CD4-positive, alpha-beta T cell treated with Interleukin-17A for 4 hours (primary cell): ENCODE results near the gene ZRSR2.

ENCODE experiments used
- DNase-seq: peaks from one replicate; pipeline ENCODE4 v3.0.0-alpha.2; 2020; ENCODE audit warnings: mixed read lengths

The ZRSR2 gene

DNA sequence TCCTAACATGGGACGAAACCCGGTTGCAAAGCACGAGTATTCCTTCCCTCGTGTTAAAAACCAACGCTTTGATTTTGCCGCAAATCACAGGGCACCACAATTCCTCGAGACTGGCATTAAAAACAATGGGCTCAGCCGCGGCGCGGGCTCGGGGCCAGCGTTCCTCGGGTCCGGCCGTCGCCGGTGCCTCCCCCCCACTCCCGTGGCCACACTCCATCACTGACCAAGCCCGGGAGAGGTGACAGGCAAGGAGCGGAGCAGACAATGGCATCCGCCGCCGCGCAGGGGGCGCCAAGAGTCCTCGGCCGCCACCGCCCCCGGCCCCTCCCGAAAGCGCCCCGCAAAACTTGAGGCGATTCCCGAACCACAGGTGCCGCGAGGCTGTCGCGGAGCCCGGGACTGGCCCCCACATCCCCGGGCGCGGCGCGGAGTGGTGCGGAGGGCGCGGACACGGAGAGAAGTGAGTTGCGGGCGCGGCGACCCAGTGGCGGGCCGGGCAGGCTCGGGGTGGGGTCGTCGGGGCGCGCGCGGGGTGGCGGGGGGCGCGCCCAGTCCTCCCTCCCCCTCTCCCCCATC is 63.9 kb downstream of the ZRSR2 start:
- peak; percentile 63 for DNase-seq

DNA sequence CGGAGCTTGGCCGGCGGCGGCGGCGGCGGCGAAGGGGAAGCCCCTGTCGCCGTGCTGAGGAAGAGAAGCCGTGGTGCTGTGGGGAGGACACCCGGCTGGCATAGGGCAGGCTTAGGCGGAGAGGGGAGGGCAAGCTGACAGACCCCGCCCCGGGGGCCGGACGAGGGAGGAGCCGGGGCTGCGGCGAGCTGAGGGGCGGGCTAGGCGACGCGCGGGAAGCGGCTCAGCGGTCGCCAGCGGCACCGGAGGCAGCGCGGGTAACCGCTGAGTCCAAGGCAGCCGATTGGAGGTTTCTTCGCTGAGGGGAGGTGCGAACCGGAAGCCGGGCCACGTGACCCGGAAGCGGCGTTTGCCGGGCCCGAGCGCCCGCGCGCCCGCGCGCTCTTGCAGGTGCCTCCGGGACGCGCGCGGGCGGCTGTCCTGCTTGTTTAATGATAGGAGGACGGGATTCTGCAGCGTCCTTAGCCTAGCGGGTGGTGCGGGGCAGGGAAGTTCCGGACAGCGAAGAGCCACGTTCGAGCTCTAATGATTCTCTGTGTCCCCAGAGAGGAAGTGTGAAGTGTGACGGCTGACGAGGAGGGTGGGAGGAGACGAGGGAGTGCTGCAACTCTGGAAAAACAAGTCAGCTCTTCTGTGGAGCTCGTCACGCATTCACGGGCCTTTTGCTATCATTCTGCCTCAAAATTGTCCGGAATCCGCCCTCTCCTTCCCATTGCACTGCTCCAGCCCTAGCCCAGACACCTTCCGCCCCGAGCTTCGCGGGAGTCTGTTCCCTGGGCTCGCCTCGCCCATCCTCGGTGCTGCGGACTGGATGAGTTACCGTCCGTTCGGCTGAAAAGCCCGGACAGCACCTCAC is 64.7 kb downstream of the ZRSR2 start, which contains the start of gene AP1S2:
Gene AP1S2 (minus strand): TSS at position 102 of the 856 bp plus-strand sequence. CDS start 2,289 bp downstream, outside the sequence.
- DNase-seq, result peak; percentile 98

GRCh38 chrX:15855568-15856221 is 65.4 kb downstream of the ZRSR2 start:
- no peak for DNase-seq

GRCh38 chrX:15856222-15856587 is 65.9 kb downstream of the ZRSR2 start:
- no peak for DNase-seq

DNA sequence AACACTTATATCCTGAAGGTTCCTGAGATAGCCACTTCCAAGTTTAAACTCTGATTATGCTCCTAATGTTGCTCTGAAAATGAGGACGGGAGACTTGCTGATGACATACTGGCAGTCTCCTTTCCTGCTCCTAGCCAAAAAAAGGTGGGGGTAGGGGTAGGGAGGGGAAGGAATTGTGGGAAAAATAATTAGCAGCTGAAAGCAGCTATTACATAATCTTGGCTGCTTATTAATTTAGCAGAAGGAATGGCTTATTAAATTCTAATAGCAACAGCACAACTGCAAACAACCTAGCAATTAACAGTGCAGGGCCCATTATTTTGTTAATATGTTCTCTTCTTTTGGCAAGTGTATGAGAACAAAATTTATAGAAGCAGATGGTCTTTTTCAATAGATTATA is 66.4 kb downstream of the ZRSR2 start:
- no peak for DNase-seq

DNA sequence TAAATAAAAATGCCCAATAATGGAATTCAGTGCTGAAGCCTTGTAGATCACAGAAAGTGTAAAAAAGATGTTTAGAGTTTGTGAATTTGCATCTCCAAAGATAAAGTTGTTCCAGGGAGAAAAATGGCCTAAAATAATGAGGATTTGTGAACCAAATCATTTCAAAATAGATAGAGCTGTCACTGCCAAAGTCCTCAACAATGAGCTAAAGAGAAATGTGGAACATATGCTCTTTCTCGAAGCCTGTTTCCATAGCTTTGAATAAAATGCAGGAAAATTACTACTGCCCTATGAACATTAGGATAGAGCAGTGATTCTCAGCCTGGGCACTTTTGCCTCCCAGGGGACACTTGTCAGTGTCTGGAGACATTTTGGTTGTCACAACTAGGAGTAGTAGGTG is 67.8 kb downstream of the ZRSR2 start:
- DNase-seq, result no peak

GRCh38 chrX:15860921-15861320 is 70.6 kb downstream of the ZRSR2 start:
- DNase-seq, result no peak

- no peak for DNase-seq
These were observed 73.7 kb downstream of the ZRSR2 start for GRCh38 chrX:15864023-15864422.

GRCh38 chrX:15864629-15865028 is 74.3 kb downstream of the ZRSR2 start:
- no peak for DNase-seq

DNA sequence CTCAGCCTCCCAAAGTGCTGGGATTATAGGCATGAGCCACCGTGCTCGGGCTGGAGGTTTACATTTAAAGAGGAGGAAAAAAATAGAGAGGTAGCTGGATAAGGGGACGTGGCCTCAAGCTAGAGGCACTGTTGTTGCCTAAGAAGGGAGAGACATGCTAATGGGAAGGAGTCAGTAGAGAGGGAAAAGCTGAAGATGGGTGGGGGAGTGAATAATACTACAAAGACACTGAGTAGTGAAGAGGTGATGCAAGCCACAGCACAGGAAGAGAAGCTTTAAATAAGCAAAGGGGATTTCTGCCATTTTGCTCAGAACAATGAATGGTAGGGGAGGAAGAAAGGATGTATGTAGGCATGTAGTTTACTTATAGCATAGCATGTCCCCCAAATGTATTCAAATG is 75.9 kb downstream of the ZRSR2 start:
- DNase-seq, result no peak

- DNase-seq, result no peak
These were observed 79.4 kb downstream of the ZRSR2 start for GRCh38 chrX:15869695-15870094.

- no peak for DNase-seq
These were observed 80.0 kb downstream of the ZRSR2 start for GRCh38 chrX:15870310-15870709.
